ENCODE results near the gene ACBD4.

Gene ACBD4

GRCh38 chr17:45138911-45139532, 3.5 kb downstream of the ACBD4 start:
- DNase-seq: no peak

- no peak for DNase-seq
These were observed 4.0 kb downstream of the ACBD4 start for GRCh38 chr17:45139533-45139920.

GRCh38 chr17:45143094-45143670, 7.7 kb downstream of the ACBD4 start:
- DNase-seq: no peak

- DNase-seq: peak; percentile 91
These were observed 8.3 kb downstream of the ACBD4 start for GRCh38 chr17:45143767-45144198.

GRCh38 chr17:45144199-45145034, 8.9 kb downstream of the ACBD4 start:
- DNase-seq: no peak

GRCh38 chr17:45145035-45145389, 9.5 kb downstream of the ACBD4 start:
- no peak for DNase-seq

GRCh38 chr17:45146166-45146565, 10.7 kb downstream of the ACBD4 start:
- DNase-seq: no peak

- no peak for DNase-seq
These were observed 11.1 kb downstream of the ACBD4 start for GRCh38 chr17:45146592-45146889.

- peak; percentile 68 for DNase-seq
These were observed 11.5 kb downstream of the ACBD4 start for GRCh38 chr17:45146890-45147580.

GRCh38 chr17:45147581-45148182, 12.2 kb downstream of the ACBD4 start:
- peak; percentile 98 for DNase-seq

GRCh38 chr17:45148183-45149036, 12.9 kb downstream of the ACBD4 start, which contains the start of gene HEXIM1:
TSS of gene HEXIM1 (plus strand) at chr17:45148475. CDS start at chr17:45149191, 716 bp downstream.
- DNase-seq: peak; percentile 100

- DNase-seq: peak; percentile 82
These were observed 13.7 kb downstream of the ACBD4 start for GRCh38 chr17:45149037-45149668.

- DNase-seq: peak; percentile 50
These were observed 14.5 kb downstream of the ACBD4 start for GRCh38 chr17:45149669-45150664.

- no peak for DNase-seq
These were observed 15.7 kb downstream of the ACBD4 start for GRCh38 chr17:45150911-45151809.

- no peak for DNase-seq
These were observed 19.5 kb downstream of the ACBD4 start for GRCh38 chr17:45155029-45155428.

GRCh38 chr17:45155483-45155882, 20.0 kb downstream of the ACBD4 start:
- DNase-seq: no peak

- DNase-seq: no peak
These were observed 20.8 kb downstream of the ACBD4 start for GRCh38 chr17:45156242-45156641.

- DNase-seq: peak; percentile 74
These were observed 25.2 kb downstream of the ACBD4 start for GRCh38 chr17:45160447-45161287.
